ENCODE data around the gene MELK.

DNA sequence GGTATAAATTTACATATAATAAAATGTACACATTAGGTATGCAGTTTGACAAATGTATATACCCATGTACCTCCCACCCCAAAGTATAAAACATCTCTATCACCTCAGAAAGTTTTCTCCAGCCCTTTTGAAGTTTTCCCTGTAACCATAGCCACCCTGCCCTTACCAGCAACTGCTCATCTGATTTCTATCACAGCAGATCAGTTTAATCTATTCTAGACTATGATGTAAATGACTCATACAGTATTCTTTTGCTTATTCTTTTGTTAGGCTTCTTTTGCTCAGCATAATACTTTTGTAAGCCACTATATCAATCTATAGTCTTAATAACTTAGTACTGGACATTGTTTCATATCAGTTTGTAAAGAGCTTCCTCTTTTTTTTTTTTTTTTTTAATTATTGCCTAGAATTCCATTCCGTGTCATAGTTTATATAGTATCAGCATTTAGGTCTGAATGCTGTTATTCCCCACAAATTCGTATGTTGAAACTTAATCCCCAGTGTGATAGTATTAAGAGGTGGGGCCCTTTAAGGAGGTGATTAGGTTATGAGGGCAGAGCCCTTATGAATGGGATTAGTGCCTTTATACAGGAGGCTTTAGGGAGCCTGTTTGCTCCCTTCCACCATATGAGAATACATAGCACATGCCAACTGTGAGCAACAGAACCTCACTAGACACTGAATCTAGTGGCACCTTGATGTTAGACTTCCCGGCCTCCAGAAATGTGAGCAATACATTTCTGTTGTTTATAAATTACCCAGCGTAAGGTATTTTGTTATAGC is 20.3 kb downstream of the MELK start:
- TF ChIP-seq, protein P1, sequence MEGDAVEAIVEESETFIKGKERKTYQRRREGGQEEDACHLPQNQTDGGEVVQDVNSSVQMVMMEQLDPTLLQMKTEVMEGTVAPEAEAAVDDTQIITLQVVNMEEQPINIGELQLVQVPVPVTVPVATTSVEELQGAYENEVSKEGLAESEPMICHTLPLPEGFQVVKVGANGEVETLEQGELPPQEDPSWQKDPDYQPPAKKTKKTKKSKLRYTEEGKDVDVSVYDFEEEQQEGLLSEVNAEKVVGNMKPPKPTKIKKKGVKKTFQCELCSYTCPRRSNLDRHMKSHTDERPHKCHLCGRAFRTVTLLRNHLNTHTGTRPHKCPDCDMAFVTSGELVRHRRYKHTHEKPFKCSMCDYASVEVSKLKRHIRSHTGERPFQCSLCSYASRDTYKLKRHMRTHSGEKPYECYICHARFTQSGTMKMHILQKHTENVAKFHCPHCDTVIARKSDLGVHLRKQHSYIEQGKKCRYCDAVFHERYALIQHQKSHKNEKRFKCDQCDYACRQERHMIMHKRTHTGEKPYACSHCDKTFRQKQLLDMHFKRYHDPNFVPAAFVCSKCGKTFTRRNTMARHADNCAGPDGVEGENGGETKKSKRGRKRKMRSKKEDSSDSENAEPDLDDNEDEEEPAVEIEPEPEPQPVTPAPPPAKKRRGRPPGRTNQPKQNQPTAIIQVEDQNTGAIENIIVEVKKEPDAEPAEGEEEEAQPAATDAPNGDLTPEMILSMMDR (IDR thresholded peaks at IDR 0.05), result no peak
- TF ChIP-seq POLR2A (IDR thresholded peaks at IDR 0.05), result no peak

Data from breast epithelium (tissue), 3 donors.